HepG2 (cell line): ENCODE data around the gene CAMK2D. TPM values are rescaled to one million over a fixed set of nuclear protein-coding genes. Genes with fewer than 3 reads are reported as not detected.

ENCODE experiments used
- ATAC-seq: fragments of 200-7000 bp; cut with Tn5 transposase; 3 replicates; pipeline ENCODE4 v1.9.1; 2020; ENCODE audit warnings: mild to moderate bottlenecking, moderate library complexity
- BruUV-seq: library from RNA; stranded (reverse); fragments of 400-500 nt; replicated peaks from 2 replicates; lab custom pipeline; 2021; lab: Mats Ljungman, UMichigan
- CTCF ChIA-PET: fragments of 300-600 bp; formaldehyde crosslinking; extraction: SDS; loops from one replicate; lab custom pipeline; 2021; ENCODE audit warnings: low total read pairs, inconsistent platforms, low intra/inter-chr PET ratio; lab: Yijun Ruan, JAX
- POLR2A ChIA-PET: fragments of 350-600 bp; sonication (Branson Sonifier 250); formaldehyde crosslinking; loops from one replicate; lab custom pipeline; 2020; ENCODE audit warnings: antibody characterized with exemption, inconsistent platforms; lab: Yijun Ruan, JAX
- DNase-seq: peaks from one replicate; pipeline ENCODE4 v3.0.0-alpha.2; 2015; ENCODE audit warnings: low spot score
- FAIRE-seq: peaks from 3 replicates; lab custom pipeline; 2011; peaks lifted over from hg19 to GRCh38; lab: Jason Lieb, UNC
- H2AFZ ChIP-seq: one replicate; pipeline ENCODE4 v1.6.1; 2011; ENCODE audit warnings: low read length, inconsistent platforms
- H3K27ac ChIP-seq: fragments of 300-600 bp; 3 replicates; pipeline ENCODE4 v1.8.0; 2011; ENCODE audit warnings: mixed run types, mild to moderate bottlenecking, mixed read lengths, low read length, inconsistent platforms; ENCODE audit not compliant: insufficient read depth; ENCODE audit errors: extremely low read length
- H3K27me3 ChIP-seq, 2 experiments: fragments of 200-600 bp in 1 of 2; 2 replicates in 1 of 2; 3 replicates in 1 of 2; pipeline versions ENCODE4 v1.6.0 to v1.8.0; 2011; ENCODE audit warnings: low read length in 2 of 2, mild to moderate bottlenecking in 2 of 2, moderate library complexity in 2 of 2, inconsistent platforms in 1 of 2; ENCODE audit not compliant: insufficient read depth in 2 of 2, control insufficient read depth in 1 of 2
- H3K36me3 ChIP-seq, 2 experiments: fragments of 200-600 bp in 1 of 2; replicated peaks in 1 of 2; 2 replicates in 1 of 2; 3 replicates in 1 of 2; pipeline versions ENCODE4 v1.5.1 to v1.8.0; 2011; ENCODE audit warnings: low read length in 2 of 2, inconsistent platforms in 1 of 2; ENCODE audit not compliant: insufficient read depth in 2 of 2, control insufficient read depth in 1 of 2
- H3K4me1 ChIP-seq: 2 replicates; pipeline ENCODE4 v1.5.1; 2012; ENCODE audit warnings: low read length, inconsistent platforms; ENCODE audit not compliant: insufficient read depth
- H3K4me2 ChIP-seq: 2 replicates; pipeline ENCODE4 v1.6.0; 2011; ENCODE audit warnings: low read depth, low read length, inconsistent platforms
- H3K4me3 ChIP-seq, 3 experiments: fragments of 200-600 bp in 1 of 3; sonication (generic), shearing (Covaris generic) in 1 of 3; replicated peaks in 1 of 3; 2 replicates each; pipeline ENCODE4 v1.5.1; 2011 to 2016; ENCODE audit warnings: low read length in 3 of 3, inconsistent platforms in 2 of 3, low read depth in 2 of 3, mild to moderate bottlenecking in 2 of 3, control low read depth in 1 of 3, mixed read lengths in 1 of 3; ENCODE audit not compliant: insufficient read depth in 1 of 3
- H3K79me2 ChIP-seq: one replicate; pipeline ENCODE4 v1.6.1; 2011; ENCODE audit warnings: low read length, inconsistent platforms; ENCODE audit not compliant: insufficient read depth
- H3K9ac ChIP-seq: 2 replicates; pipeline ENCODE4 v1.6.0; 2011; ENCODE audit warnings: mild to moderate bottlenecking, low read depth, low read length, inconsistent platforms; ENCODE audit not compliant: insufficient read depth
- H3K9me3 ChIP-seq: 2 replicates; pipeline ENCODE4 v1.5.1; 2012; ENCODE audit warnings: mild to moderate bottlenecking, low read length
- H4K20me1 ChIP-seq: 2 replicates; pipeline ENCODE4 v1.6.0; 2011; ENCODE audit warnings: inconsistent platforms, mild to moderate bottlenecking, low read length, moderate library complexity; ENCODE audit not compliant: insufficient read depth
- ADNP ChIP-seq: sonication (generic); formaldehyde crosslinking; IDR thresholded peaks from 2 replicates; pipeline ENCODE4 v1.4.0; 2020; ENCODE audit warnings: missing genetic modification reagents
- HHEX ChIP-seq: IDR thresholded peaks from 2 replicates; pipeline ENCODE4 v1.6.1; 2016; ENCODE audit warnings: control low read depth
- HMG20A ChIP-seq: IDR thresholded peaks from 2 replicates; pipeline ENCODE4 v1.6.1; 2016; ENCODE audit warnings: borderline replicate concordance
- MED13 ChIP-seq: sonication (generic); formaldehyde crosslinking; IDR thresholded peaks from 2 replicates; pipeline ENCODE4 v1.5.0; 2020; ENCODE audit warnings: missing genetic modification reagents
- MED8 ChIP-seq: sonication (generic); formaldehyde crosslinking; IDR thresholded peaks from 2 replicates; pipeline ENCODE4 v1.8.1; 2023; ENCODE audit warnings: mild to moderate bottlenecking, missing genetic modification reagents; ENCODE audit not compliant: insufficient replicate concordance
- NFKBIZ ChIP-seq: IDR thresholded peaks from 2 replicates; pipeline ENCODE4 v1.6.1; 2018; ENCODE audit warnings: missing genetic modification reagents, missing compliant biosample characterization
- PRDM15 ChIP-seq: sonication (generic); formaldehyde crosslinking; IDR thresholded peaks from 2 replicates; pipeline ENCODE4 v1.4.0; 2020; ENCODE audit warnings: missing genetic modification reagents
- SKI ChIP-seq: fragments of 450-650 bp; IDR thresholded peaks from one replicate; pipeline ENCODE4 v1.6.1; 2018; ENCODE audit warnings: mild to moderate bottlenecking; ENCODE audit not compliant: partially characterized antibody
- SMAD9 ChIP-seq: sonication (generic); formaldehyde crosslinking; IDR thresholded peaks from 2 replicates; pipeline ENCODE4 v1.5.1; 2020; ENCODE audit warnings: mild to moderate bottlenecking, missing genetic modification reagents
- SP4 ChIP-seq: sonication (generic); formaldehyde crosslinking; IDR thresholded peaks from 2 replicates; pipeline ENCODE4 v1.8.1; 2023; ENCODE audit warnings: mild to moderate bottlenecking, missing genetic modification reagents
- STAG1 ChIP-seq: sonication (generic); formaldehyde crosslinking; IDR thresholded peaks from 2 replicates; pipeline ENCODE4 v1.4.0; 2020; ENCODE audit warnings: missing genetic modification reagents
- ZFX ChIP-seq: sonication (generic); formaldehyde crosslinking; IDR thresholded peaks from 2 replicates; pipeline ENCODE4 v1.4.0; 2020; ENCODE audit warnings: mild to moderate bottlenecking, low read depth, missing genetic modification reagents, moderate library complexity
- ZNF468 ChIP-seq: sonication (generic); formaldehyde crosslinking; IDR thresholded peaks from 2 replicates; pipeline ENCODE4 v1.8.0; 2022; ENCODE audit warnings: mild to moderate bottlenecking, moderate library complexity, missing genetic modification reagents
- ZNF562 ChIP-seq: sonication (generic); formaldehyde crosslinking; IDR thresholded peaks from 2 replicates; pipeline ENCODE4 v1.8.0; 2022; ENCODE audit warnings: missing genetic modification reagents, borderline replicate concordance
- WGBS: methylation state at CpG from one replicate; pipeline ENCODE4 v1.1.6; 2017; ENCODE audit warnings: low lambda C conversion rate; 5-methylcytosine and 5-hydroxymethylcytosine counted together
- in situ Hi-C: cut with HindIII; loops from 2 replicates; pipeline ENCODE4 v1.10.0; 2017; ENCODE audit warnings: low pct_unique_long_range_greater_than_20kb; ENCODE audit not compliant: extremely low pct_ligation_motif_present
- intact Hi-C: fragments of 100-400 bp; cut with micrococcal nuclease; formaldehyde crosslinking; loops from one replicate; pipeline ENCODE4 v1.10.0; 2022; ENCODE audit not compliant: unreplicated experiment
- polyA plus RNA-seq, 8 experiments: library from polyadenylated mRNA; depleted of rRNA in 3 of 8; stranded (reverse) in 7 of 8; unstranded in 1 of 8; fragments of >200 nt; fragmentation: Illumina TruSeq in 4 of 8; extraction: Trizol in 4 of 8; gene quantifications; 2 replicates each; pipeline versions ENCODE4 v1.2.1 to v1.2.3, GENCODE V29; 2011 to 2016; ENCODE audit warnings: low read depth in 4 of 8, missing spikeins in 1 of 8, mixed read lengths in 1 of 8; ENCODE audit not compliant: insufficient read depth in 1 of 8
- total RNA-seq, 5 experiments: library from RNA; depleted of rRNA; stranded (reverse); fragments of >200 nt; fragmentation: Illumina TruSeq; extraction: Trizol; gene quantifications; 2 replicates each; pipeline ENCODE4 v1.2.3, GENCODE V29; 2016; ENCODE audit warnings: low read depth in 1 of 5

Gene CAMK2D
- total and polyA plus RNA-seq, 2 of the 13 experiments (the other 11 are each of a cell fraction or from before 2014, with no cell fraction given), result 18.0 to 65.4 TPM

GRCh38 chr4:113768952-113769351, 7.4 kb upstream of the CAMK2D start:
- no peaks in the 10 kb centered on the region for H3K79me2 ChIP-seq
- no peaks in the 10 kb centered on the region for H3K36me3 ChIP-seq
- ATAC-seq (no peak), FAIRE-seq (no peak), DNase-seq (no peak)
- H3K4me1 ChIP-seq, result peaks cover 35% of the 10 kb centered on the region
- no TSS peak for BruUV-seq
- TF ChIP-seq HMG20A (no peak), MED8 (CRISPR knock-in tag) (no peak), SMAD9 (CRISPR knock-in tag) (no peak), SP4 (CRISPR knock-in tag) (no peak), PRDM15 (CRISPR knock-in tag) (no peak), HHEX (CRISPR knock-in tag) (no peak), ZNF562 (CRISPR knock-in tag) (no peak), ZFX (CRISPR knock-in tag) (no peak), ZNF468 (CRISPR knock-in tag) (no peak), ADNP (no peak), NFKBIZ (CRISPR knock-in tag) (no peak), STAG1 (no peak), SKI (no peak), MED13 (CRISPR knock-in tag) (no peak)
- H3K27me3 ChIP-seq, result no peaks in the 10 kb centered on the region
- H3K27ac ChIP-seq, result no peak overlapping the region
- in situ Hi-C loops (loop anchor here (10.0 kb wide), 1 partner anchor 374 kb away; no protein-coding TSS in a partner anchor), intact Hi-C loops (loop anchor here (10.0 kb wide), 1 partner anchor 624 kb away; no protein-coding TSS in a partner anchor)
- H3K4me2 ChIP-seq, result no peak overlapping the region
- no peak overlapping the region for H3K9ac ChIP-seq
- ChIA-PET POLR2A (no interaction called here), CTCF (no interaction called here)
- H3K9me3 ChIP-seq, result no peaks in the 10 kb centered on the region
- H4K20me1 ChIP-seq, result no peaks in the 10 kb centered on the region
- no peak overlapping the region for H2AFZ ChIP-seq
- 84% methylated on average over 2 of the region's 2 CpGs for WGBS
- no peak overlapping the region for H3K4me3 ChIP-seq
